Kidney (tissue), 14 donors: ENCODE results near the gene RPTOR. TPM values are rescaled to one million over a fixed set of nuclear protein-coding genes. Genes with fewer than 3 reads are reported as not detected.

Experiments used
- DNase-seq, 5 donors: peaks; one replicate each; pipeline ENCODE4 v3.0.0-alpha.2; 2013 to 2020
- FAIRE-seq: peaks from 2 replicates; lab custom pipeline; 2012; peaks lifted over from hg19 to GRCh38; lab: Jason Lieb, UNC
- H3K27ac ChIP-seq, 2 donors: one replicate each; pipeline ENCODE4 v1.7.0; 2013; ENCODE audit warnings: low read depth in 2 of 2, low read length in 2 of 2, inconsistent platforms in 1 of 2
- H3K27me3 ChIP-seq: one replicate; pipeline ENCODE4 v1.7.1; 2013; ENCODE audit warnings: low read length, inconsistent platforms; ENCODE audit not compliant: control insufficient read depth, insufficient read depth
- H3K36me3 ChIP-seq, 3 donors: one replicate each; pipeline versions ENCODE4 v1.7.0 to v1.7.1; 2013; ENCODE audit warnings: low read length in 3 of 3, control low read depth in 1 of 3, inconsistent platforms in 1 of 3; ENCODE audit not compliant: insufficient read depth in 3 of 3, control insufficient read depth in 2 of 3
- H3K4me1 ChIP-seq, 3 donors: one replicate each; pipeline versions ENCODE4 v1.7.0 to v1.7.1; 2013; ENCODE audit warnings: low read length in 3 of 3, inconsistent platforms in 1 of 3, low read depth in 1 of 3; ENCODE audit not compliant: control insufficient read depth in 2 of 3, insufficient read depth in 2 of 3
- H3K4me3 ChIP-seq, 3 donors: one replicate each; pipeline versions ENCODE4 v1.7.0 to v1.8.1; 2013; ENCODE audit warnings: low read length in 3 of 3, control low read depth in 1 of 3, inconsistent platforms in 1 of 3
- H3K9ac ChIP-seq, 3 donors: one replicate each; pipeline versions ENCODE4 v1.7.0 to v1.7.1; 2013; ENCODE audit warnings: low read length in 3 of 3, control low read depth in 1 of 3, inconsistent platforms in 1 of 3
- H3K9me3 ChIP-seq, 3 donors: one replicate each; pipeline versions ENCODE4 v1.7.0 to v1.7.1; 2013; ENCODE audit warnings: low read length in 3 of 3, control low read depth in 1 of 3, inconsistent platforms in 1 of 3; ENCODE audit not compliant: control insufficient read depth in 2 of 3, insufficient read depth in 1 of 3
- CTCF ChIP-seq: IDR thresholded peaks from 3 replicates; pipeline ENCODE4 v1.5.1; 2012; ENCODE audit warnings: mild to moderate bottlenecking, moderate library complexity, borderline replicate concordance; ENCODE audit not compliant: insufficient read depth; ENCODE audit errors: extremely low read depth
- intact Hi-C: fragments of 100-400 bp; cut with DNase I; formaldehyde crosslinking; loops from one replicate; pipeline ENCODE4 v1.11.1; 2022
- polyA plus RNA-seq: library from polyadenylated mRNA; stranded (reverse); fragments of 350-450 nt; fragmentation: Illumina TruSeq; extraction: RNeasy Lipid Tissue Mini Kit (QIAGEN cat#74804); gene quantifications from one replicate; pipeline ENCODE4 v1.2.3, GENCODE V29; 2014; ENCODE audit warnings: low read depth, low replicate concordance; ENCODE audit not compliant: insufficient read depth
- total RNA-seq: library from RNA; stranded (reverse); fragmentation: NEBNext Ultra II Directional; extraction: Animal tissue kit (Norgen Biotek cat#: 25700); gene quantifications from one replicate; pipeline ENCODE4 v1.2.1, GENCODE V29; 2021
- donor health status: control.
- donor health status: control.
- donor health status: control.
- donor health status: control.
- donor health status: control.
- donor health status: DM: yes; HTN: yes; CAD: no.
- donor health status: Normal renal cell carcinoma (clear cell type).

RPTOR gene
- total and polyA plus RNA-seq, 2 donors from 2014 or later = 5.5 to 37.6 TPM

- Histone ChIP-seq H3K9ac (no peak overlapping the region), H3K4me1 (peaks cover 0 to 2% (median 2%) of the 10 kb centered on the region in 3 donors), H3K9me3 (no peaks in the 10 kb centered on the region), H3K36me3 (peaks cover 0 to 2% (median 0%) of the 10 kb centered on the region in 3 donors), H3K27ac (no peak overlapping the region), H3K4me3 (no peak overlapping the region), H3K27me3 (no peaks in the 10 kb centered on the region)
- DNase-seq (no peak), FAIRE-seq (no peak)
- intact Hi-C loops = no loop called here
- TF ChIP-seq CTCF = no peak
These were observed 224.3 kb downstream of the RPTOR start for GRCh38 chr17:80768936-80769335.

- no peak for TF ChIP-seq CTCF
- Histone ChIP-seq H3K9ac (no peak overlapping the region), H3K36me3 (peaks cover 0 to 4% (median 2%) of the 10 kb centered on the region in 3 donors), H3K4me1 (peaks cover 0 to 2% (median 2%) of the 10 kb centered on the region in 3 donors), H3K27me3 (no peaks in the 10 kb centered on the region), H3K9me3 (no peaks in the 10 kb centered on the region), H3K27ac (no peak overlapping the region), H3K4me3 (no peak overlapping the region)
- DNase-seq = no peak
- intact Hi-C loops = no loop called here
- no peak for FAIRE-seq
These were observed 224.9 kb downstream of the RPTOR start for GRCh38 chr17:80769516-80769915.

GRCh38 chr17:80769936-80770625 lies 225.4 kb downstream of the RPTOR start:
- intact Hi-C loops = no loop called here
- no peak for DNase-seq
- H3K4me3 ChIP-seq = no peak overlapping the region
- TF ChIP-seq CTCF = no peak
- H3K4me1 ChIP-seq = peaks cover 0 to 2% (median 2%) of the 10 kb centered on the region in 3 donors
- no peaks in the 10 kb centered on the region for H3K27me3 ChIP-seq
- FAIRE-seq = no peak
- H3K9ac ChIP-seq = no peak overlapping the region
- no peaks in the 10 kb centered on the region for H3K9me3 ChIP-seq
- peaks cover 0 to 4% (median 2%) of the 10 kb centered on the region in 3 donors for H3K36me3 ChIP-seq
- H3K27ac ChIP-seq = no peak overlapping the region
